Measurements from ENCODE around the gene FYB1.

GRCh38 chr5:39240750-39241149 lies 21.4 kb upstream of the FYB1 start:
- TF ChIP-seq TCF12 (IDR thresholded peaks at IDR 0.05; ENCODE audit: low read depth): no peak
- TF ChIP-seq TAF1 (IDR thresholded peaks at IDR 0.05; ENCODE audit: low read depth): no peak
- no peak for TF ChIP-seq YY1 (IDR thresholded peaks at IDR 0.05; ENCODE audit: low read depth)
- TF ChIP-seq MAX (IDR thresholded peaks at IDR 0.05): no peak
- no peak for TF ChIP-seq FOXM1 (IDR thresholded peaks at IDR 0.05; ENCODE audit: borderline replicate concordance, low read depth)
- no peak for TF ChIP-seq CREB1 (IDR thresholded peaks at IDR 0.05; ENCODE audit: low read depth)
- no peak for TF ChIP-seq TEAD4 (IDR thresholded peaks at IDR 0.05)
- no peak for TF ChIP-seq EP300 (IDR thresholded peaks at IDR 0.05; ENCODE audit: borderline replicate concordance)
- no peak for TF ChIP-seq NFIC (IDR thresholded peaks at IDR 0.05)
- no peak for TF ChIP-seq USF1 (IDR thresholded peaks at IDR 0.05)
- no peak for TF ChIP-seq RAD21 (IDR thresholded peaks at IDR 0.05; ENCODE audit: low read depth)
- no peak for TF ChIP-seq ZBTB7A (IDR thresholded peaks at IDR 0.05; ENCODE audit: low read depth)

Data from Ishikawa (cell line).